Endodermal cell (in vitro differentiated cells): ENCODE measurements around the gene HSD17B1. TPM values are rescaled to one million over a fixed set of nuclear protein-coding genes. Genes with fewer than 3 reads are reported as not detected.

Experiments
- DNase-seq: peaks from one replicate; pipeline ENCODE4 v3.0.0-alpha.2; 2017
- H3K27ac ChIP-seq: 2 replicates; pipeline ENCODE4 v1.5.1; 2013; ENCODE audit warnings: mild to moderate bottlenecking, low read depth, low read length, moderate library complexity
- H3K27me3 ChIP-seq: 2 replicates; pipeline ENCODE4 v1.6.1; 2013; ENCODE audit warnings: mild to moderate bottlenecking, low read length, moderate library complexity; ENCODE audit not compliant: insufficient read depth, control insufficient read depth, poor library complexity, severe bottlenecking
- H3K36me3 ChIP-seq: 2 replicates; pipeline ENCODE4 v1.7.0; 2013; ENCODE audit warnings: mild to moderate bottlenecking, low read length, moderate library complexity; ENCODE audit not compliant: control insufficient read depth, insufficient read depth
- H3K4me1 ChIP-seq: one replicate; pipeline ENCODE4 v1.7.0; 2013; ENCODE audit warnings: low read length; ENCODE audit not compliant: control insufficient read depth, insufficient read depth
- H3K4me3 ChIP-seq: 2 replicates; pipeline ENCODE4 v1.5.1; 2013; ENCODE audit warnings: mild to moderate bottlenecking, low read length, moderate library complexity
- H3K9ac ChIP-seq: 2 replicates; pipeline ENCODE4 v1.6.1; 2013; ENCODE audit warnings: mild to moderate bottlenecking, low read length, moderate library complexity; ENCODE audit not compliant: poor library complexity, severe bottlenecking; ENCODE audit errors: extremely low read depth
- H3K9me3 ChIP-seq: 2 replicates; pipeline ENCODE4 v1.6.1; 2013; ENCODE audit warnings: mild to moderate bottlenecking, low read length, moderate library complexity; ENCODE audit not compliant: control insufficient read depth
- H3K27ac Mint-ChIP-seq: 2 replicates; pipeline ENCODE4 v1.8.0; 2020; ENCODE audit warnings: mixed read lengths
- H3K27me3 Mint-ChIP-seq: 2 replicates; pipeline ENCODE4 v1.8.0; 2021; ENCODE audit warnings: mild to moderate bottlenecking, mixed read lengths; ENCODE audit not compliant: insufficient read depth
- H3K36me3 Mint-ChIP-seq: 2 replicates; pipeline ENCODE4 v1.8.0; 2020; ENCODE audit warnings: low read depth, mixed read lengths
- H3K4me1 Mint-ChIP-seq: 2 replicates; pipeline ENCODE4 v1.8.0; 2020; ENCODE audit warnings: mixed read lengths
- H3K4me3 Mint-ChIP-seq: 2 replicates; pipeline ENCODE4 v1.8.0; 2020; ENCODE audit warnings: mild to moderate bottlenecking, moderate library complexity, mixed read lengths
- H3K9me3 Mint-ChIP-seq: 2 replicates; pipeline ENCODE4 v1.8.0; 2020; ENCODE audit warnings: mild to moderate bottlenecking, mixed read lengths
- WGBS, 2 experiments: methylation state at CpG; one replicate each; pipeline versions ENCODE4 v1.1.5 to v1.1.7; 2013; ENCODE audit warnings: missing lambda C conversion rate in 2 of 2, mixed read lengths in 1 of 2; ENCODE audit not compliant: insufficient coverage in 1 of 2, insufficient read length in 1 of 2; 5-methylcytosine and 5-hydroxymethylcytosine counted together
- total RNA-seq, 2 donors: library from RNA; stranded (reverse); fragmentation: NEBNext Ultra II Directional in 1 of 2; extraction: Animal tissue kit (Norgen Biotek cat#: 25700) in 1 of 2; gene quantifications; 2 replicates in 1 of 2; 3 replicates in 1 of 2; pipeline ENCODE4 v1.2.1, GENCODE V29; 2021
- TF ChIP-seq, protein P1 (sequence below): fragments of 200-600 bp; sonication (generic); conservative IDR thresholded peaks from 2 replicates; pipeline ENCODE4 v1.5.0; 2021; ENCODE audit warnings: antibody characterized with exemption, mild to moderate bottlenecking

The HSD17B1 gene
- total RNA-seq, 2 donors from 2014 or later = 2.4 to 2.8 TPM

DNA sequence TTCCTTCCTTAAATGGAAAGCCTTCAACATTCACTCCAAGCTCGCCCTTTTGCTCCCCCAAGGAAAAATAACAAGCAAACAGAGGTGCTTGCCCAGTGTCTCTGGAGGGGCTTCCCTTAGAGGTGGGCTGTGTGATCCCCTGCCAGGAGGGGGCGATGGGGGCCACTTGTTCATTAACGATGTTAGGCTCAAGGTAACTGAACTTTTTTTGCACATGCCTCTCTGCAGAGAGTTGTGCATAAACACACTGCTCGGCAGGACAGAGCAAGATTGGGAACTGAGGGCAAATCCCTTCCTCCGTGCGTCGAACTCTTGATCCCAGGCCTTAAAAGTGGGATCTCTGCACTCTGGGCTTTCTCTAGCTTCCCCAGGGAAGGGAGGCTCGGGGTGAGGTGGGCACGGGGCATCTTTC lies 32.2 kb upstream of the HSD17B1 start:
- peaks cover 38% of the 10 kb centered on the region for H3K36me3 Mint-ChIP-seq
- Histone ChIP-seq H3K9ac (peak overlapping the region; percentile 26), H3K36me3 (peaks cover 14% of the 10 kb centered on the region), H3K27me3 (no peaks in the 10 kb centered on the region), H3K27ac (peak overlapping the region; percentile 97), H3K4me3 (no peak overlapping the region), H3K4me1 (peaks cover 19% of the 10 kb centered on the region), H3K9me3 (no peaks in the 10 kb centered on the region)
- peak; percentile 69 for DNase-seq
- H3K4me3 Mint-ChIP-seq = no peak overlapping the region
- H3K27me3 Mint-ChIP-seq = no peaks in the 10 kb centered on the region
- peaks cover 22% of the 10 kb centered on the region for H3K4me1 Mint-ChIP-seq
- H3K9me3 Mint-ChIP-seq = no peaks in the 10 kb centered on the region
- H3K27ac Mint-ChIP-seq = peak overlapping the region; percentile 21
- WGBS, 2 experiments = 57 to 76% methylated on average over 8 to 9 of the region's 9 CpGs
- TF ChIP-seq, protein P1, sequence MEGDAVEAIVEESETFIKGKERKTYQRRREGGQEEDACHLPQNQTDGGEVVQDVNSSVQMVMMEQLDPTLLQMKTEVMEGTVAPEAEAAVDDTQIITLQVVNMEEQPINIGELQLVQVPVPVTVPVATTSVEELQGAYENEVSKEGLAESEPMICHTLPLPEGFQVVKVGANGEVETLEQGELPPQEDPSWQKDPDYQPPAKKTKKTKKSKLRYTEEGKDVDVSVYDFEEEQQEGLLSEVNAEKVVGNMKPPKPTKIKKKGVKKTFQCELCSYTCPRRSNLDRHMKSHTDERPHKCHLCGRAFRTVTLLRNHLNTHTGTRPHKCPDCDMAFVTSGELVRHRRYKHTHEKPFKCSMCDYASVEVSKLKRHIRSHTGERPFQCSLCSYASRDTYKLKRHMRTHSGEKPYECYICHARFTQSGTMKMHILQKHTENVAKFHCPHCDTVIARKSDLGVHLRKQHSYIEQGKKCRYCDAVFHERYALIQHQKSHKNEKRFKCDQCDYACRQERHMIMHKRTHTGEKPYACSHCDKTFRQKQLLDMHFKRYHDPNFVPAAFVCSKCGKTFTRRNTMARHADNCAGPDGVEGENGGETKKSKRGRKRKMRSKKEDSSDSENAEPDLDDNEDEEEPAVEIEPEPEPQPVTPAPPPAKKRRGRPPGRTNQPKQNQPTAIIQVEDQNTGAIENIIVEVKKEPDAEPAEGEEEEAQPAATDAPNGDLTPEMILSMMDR = peak; percentile 66

DNA sequence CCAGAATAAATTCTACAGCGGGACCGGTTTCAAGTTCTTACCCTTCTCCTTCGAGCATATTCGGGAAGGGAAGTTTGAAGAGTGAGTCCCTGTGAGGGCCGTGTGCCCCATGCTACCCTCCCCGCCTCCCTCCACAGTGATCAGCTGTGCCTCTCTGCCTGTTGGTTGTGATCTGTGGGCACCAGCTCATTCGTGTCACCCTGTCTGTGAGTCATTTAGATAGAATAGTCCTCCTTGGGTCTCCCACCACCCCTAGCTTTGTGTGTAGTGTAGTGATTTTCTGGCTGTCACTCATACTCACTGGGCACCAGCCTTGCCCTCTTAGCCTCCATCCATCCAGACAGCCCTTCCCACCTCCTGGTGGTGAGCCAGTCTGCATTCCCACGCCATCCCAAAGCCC lies 31.7 kb upstream of the HSD17B1 start:
- no peaks in the 10 kb centered on the region for H3K9me3 ChIP-seq
- WGBS, 2 experiments = 92 to 93% methylated on average over 3 to 8 of the region's 8 CpGs
- TF ChIP-seq, protein P1 = no peak
- Mint-ChIP-seq H3K27ac (no peak overlapping the region), H3K27me3 (peaks cover under 1% of the 10 kb centered on the region), H3K36me3 (peaks cover 35% of the 10 kb centered on the region), H3K4me1 (peaks cover 22% of the 10 kb centered on the region), H3K9me3 (no peaks in the 10 kb centered on the region), H3K4me3 (no peak overlapping the region)
- peak; percentile 44 for DNase-seq
- H3K9ac ChIP-seq = no peak overlapping the region
- peak overlapping the region; percentile 97 for H3K27ac ChIP-seq
- H3K4me3 ChIP-seq = no peak overlapping the region
- peaks cover 14% of the 10 kb centered on the region for H3K36me3 ChIP-seq
- H3K27me3 ChIP-seq = no peaks in the 10 kb centered on the region
- peaks cover 19% of the 10 kb centered on the region for H3K4me1 ChIP-seq

DNA sequence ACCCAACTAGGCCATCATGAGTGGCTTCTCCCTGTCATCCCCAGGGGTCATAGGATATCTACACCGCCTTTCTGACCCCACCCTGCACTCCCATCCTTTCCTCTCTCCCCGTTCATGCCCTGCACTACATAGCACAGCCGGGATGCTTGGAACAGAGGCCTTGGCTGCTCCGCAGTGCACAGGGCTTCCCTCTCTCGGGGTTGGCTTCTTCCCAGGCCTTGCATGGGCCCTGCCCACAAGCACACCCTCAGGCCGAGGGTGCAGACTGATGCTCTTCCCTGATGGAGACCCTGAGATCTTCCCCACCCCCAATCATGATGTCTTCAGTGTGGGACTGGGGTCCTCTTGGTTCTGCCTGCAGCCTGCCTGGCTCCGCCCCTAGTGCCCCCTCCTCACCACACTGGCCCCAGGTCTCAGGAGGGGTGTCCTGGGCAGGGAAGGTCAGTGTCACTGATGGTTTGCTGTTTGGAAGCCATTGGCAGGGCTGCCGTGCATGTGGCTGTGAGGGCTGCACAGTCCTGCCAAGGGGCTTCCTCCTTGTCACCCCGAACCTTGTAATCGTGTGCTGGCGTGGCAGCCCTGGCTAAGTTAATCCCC lies 31.0 kb upstream of the HSD17B1 start:
- Histone ChIP-seq H3K27me3 (no peaks in the 10 kb centered on the region), H3K27ac (no peak overlapping the region), H3K9me3 (no peaks in the 10 kb centered on the region), H3K4me1 (peaks cover 19% of the 10 kb centered on the region), H3K4me3 (no peak overlapping the region), H3K36me3 (peaks cover 14% of the 10 kb centered on the region), H3K9ac (no peak overlapping the region)
- no peaks in the 10 kb centered on the region for H3K9me3 Mint-ChIP-seq
- H3K27ac Mint-ChIP-seq = no peak overlapping the region
- DNase-seq = peak; percentile 32
- peaks cover 2% of the 10 kb centered on the region for H3K27me3 Mint-ChIP-seq
- TF ChIP-seq, protein P1 = no peak
- H3K4me3 Mint-ChIP-seq = no peak overlapping the region
- peaks cover 30% of the 10 kb centered on the region for H3K36me3 Mint-ChIP-seq
- WGBS, 2 experiments = 91 to 96% methylated on average over 4 to 11 of the region's 11 CpGs
- peaks cover 19% of the 10 kb centered on the region for H3K4me1 Mint-ChIP-seq
